ENCODE data around the gene TMEM156.
A peak's percentile ranks its signal among the peaks of the same experiment; 100 is the strongest.
"Not testable (repeated sequence)": the region's sequence is repeated elsewhere in the genome, so short reads cannot be mapped to it uniquely, and the experiment has no call there.

TMEM156 gene

DNA sequence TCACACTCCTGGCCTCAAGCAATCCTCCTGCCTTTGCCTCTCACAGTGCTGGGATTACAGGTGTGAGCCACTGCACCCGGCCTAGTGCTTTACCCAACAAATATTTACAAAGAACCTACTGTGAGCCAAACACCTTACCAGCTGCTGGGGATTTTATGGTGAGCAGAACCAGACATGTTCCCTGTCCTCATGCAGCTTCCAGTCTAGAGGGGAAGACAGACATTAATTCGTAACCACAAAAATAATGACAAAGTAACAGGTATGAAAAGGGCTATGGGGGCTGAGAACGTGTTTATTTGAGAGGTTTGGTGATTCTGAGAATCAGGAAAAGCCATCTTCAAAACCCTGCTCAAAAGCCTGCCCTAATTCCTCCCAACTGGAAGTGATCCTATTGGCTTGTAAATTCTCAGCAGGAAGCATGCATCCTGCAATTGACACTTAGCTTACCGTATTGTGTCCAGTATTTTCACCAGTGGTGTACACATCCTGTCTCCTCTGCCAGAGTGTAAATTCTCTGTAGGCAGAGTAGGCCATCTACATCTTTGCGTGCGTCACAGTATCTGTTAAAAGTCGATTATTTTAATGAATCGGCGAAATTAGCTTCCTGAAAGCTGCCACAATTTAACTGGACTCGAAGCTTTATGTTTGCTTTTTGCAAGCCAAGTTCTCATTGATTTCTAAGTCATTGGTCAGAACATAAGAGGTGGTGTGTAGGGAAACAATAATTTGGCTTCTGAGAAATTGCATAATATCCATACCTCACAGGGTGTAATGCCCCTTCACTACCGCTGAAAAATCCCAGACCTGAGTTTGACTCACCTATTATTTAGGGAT lies 67.0 kb downstream of the TMEM156 start:
- no peak overlapping the region for H3K4me3 ChIP-seq (replicated peaks; ENCODE audit: low read depth, low read length)
- TF ChIP-seq, protein P1, sequence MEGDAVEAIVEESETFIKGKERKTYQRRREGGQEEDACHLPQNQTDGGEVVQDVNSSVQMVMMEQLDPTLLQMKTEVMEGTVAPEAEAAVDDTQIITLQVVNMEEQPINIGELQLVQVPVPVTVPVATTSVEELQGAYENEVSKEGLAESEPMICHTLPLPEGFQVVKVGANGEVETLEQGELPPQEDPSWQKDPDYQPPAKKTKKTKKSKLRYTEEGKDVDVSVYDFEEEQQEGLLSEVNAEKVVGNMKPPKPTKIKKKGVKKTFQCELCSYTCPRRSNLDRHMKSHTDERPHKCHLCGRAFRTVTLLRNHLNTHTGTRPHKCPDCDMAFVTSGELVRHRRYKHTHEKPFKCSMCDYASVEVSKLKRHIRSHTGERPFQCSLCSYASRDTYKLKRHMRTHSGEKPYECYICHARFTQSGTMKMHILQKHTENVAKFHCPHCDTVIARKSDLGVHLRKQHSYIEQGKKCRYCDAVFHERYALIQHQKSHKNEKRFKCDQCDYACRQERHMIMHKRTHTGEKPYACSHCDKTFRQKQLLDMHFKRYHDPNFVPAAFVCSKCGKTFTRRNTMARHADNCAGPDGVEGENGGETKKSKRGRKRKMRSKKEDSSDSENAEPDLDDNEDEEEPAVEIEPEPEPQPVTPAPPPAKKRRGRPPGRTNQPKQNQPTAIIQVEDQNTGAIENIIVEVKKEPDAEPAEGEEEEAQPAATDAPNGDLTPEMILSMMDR (IDR thresholded peaks at IDR 0.05; ENCODE audit: low read depth, low read length, missing control alignments), result no peak
- no peak for DNase-seq (ENCODE audit: extremely low read depth, low read depth)

GRCh38 chr4:38959248-38959647 lies 73.0 kb downstream of the TMEM156 start:
- DNase-seq (ENCODE audit: extremely low read depth, low read depth); H3K4me3 ChIP-seq (replicated peaks; ENCODE audit: low read depth, low read length): not testable (repeated sequence)

GRCh38 chr4:38958453-38959190 lies 73.6 kb downstream of the TMEM156 start:
- DNase-seq (ENCODE audit: extremely low read depth, low read depth), result peak; percentile 47
- no peak overlapping the region for H3K4me3 ChIP-seq (replicated peaks; ENCODE audit: low read depth, low read length)
- TF ChIP-seq, protein P1 (IDR thresholded peaks at IDR 0.05; ENCODE audit: low read depth, low read length, missing control alignments), result no peak

GRCh38 chr4:38957893-38958292 lies 74.3 kb downstream of the TMEM156 start:
- TF ChIP-seq, protein P1 (IDR thresholded peaks at IDR 0.05; ENCODE audit: low read depth, low read length, missing control alignments), result no peak
- no peak overlapping the region for H3K4me3 ChIP-seq (replicated peaks; ENCODE audit: low read depth, low read length)
- no peak for DNase-seq (ENCODE audit: extremely low read depth, low read depth)

GRCh38 chr4:38957261-38957815 lies 74.9 kb downstream of the TMEM156 start:
- TF ChIP-seq, protein P1 (IDR thresholded peaks at IDR 0.05; ENCODE audit: low read depth, low read length, missing control alignments), result no peak
- no peak for DNase-seq (ENCODE audit: extremely low read depth, low read depth)
- no peak overlapping the region for H3K4me3 ChIP-seq (replicated peaks; ENCODE audit: low read depth, low read length)

DNA sequence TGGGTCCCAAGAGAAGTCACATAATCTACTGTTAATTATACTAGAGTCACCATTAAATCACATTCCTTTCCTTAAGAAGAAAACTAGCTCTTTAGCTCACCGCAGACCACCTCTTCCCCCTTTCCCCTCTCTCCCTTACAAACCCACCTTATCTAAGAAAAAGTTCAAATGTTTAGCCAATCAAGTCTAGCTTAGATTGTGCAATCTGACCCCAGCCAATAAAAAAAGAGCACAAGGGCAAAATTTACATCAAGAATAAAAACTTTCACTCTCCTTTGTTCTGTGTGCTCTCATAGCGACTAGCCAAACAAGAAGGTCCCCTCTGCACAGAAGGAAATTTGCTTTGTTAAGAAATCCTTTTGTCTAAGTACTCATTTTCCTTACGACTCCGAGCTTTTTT lies 76.3 kb downstream of the TMEM156 start:
- no peak overlapping the region for H3K4me3 ChIP-seq (replicated peaks; ENCODE audit: low read depth, low read length)
- no peak for DNase-seq (ENCODE audit: extremely low read depth, low read depth)
- TF ChIP-seq, protein P1 (IDR thresholded peaks at IDR 0.05; ENCODE audit: low read depth, low read length, missing control alignments), result no peak

GRCh38 chr4:38954727-38955126 lies 77.5 kb downstream of the TMEM156 start:
- no peak for DNase-seq (ENCODE audit: extremely low read depth, low read depth)
- TF ChIP-seq, protein P1 (IDR thresholded peaks at IDR 0.05; ENCODE audit: low read depth, low read length, missing control alignments), result no peak
- no peak overlapping the region for H3K4me3 ChIP-seq (replicated peaks; ENCODE audit: low read depth, low read length)
